PC-9 (cell line): ENCODE measurements around the gene SERPINE2. TPM values are rescaled to one million over a fixed set of nuclear protein-coding genes. Genes with fewer than 3 reads are reported as not detected.

Source experiments
- BruUV-seq: library from RNA; stranded (reverse); fragments of 400-500 nt; replicated peaks from 2 replicates; lab custom pipeline; 2021; lab: Mats Ljungman, UMichigan
- CTCF ChIA-PET: fragments of 300-600 bp; sonication (Branson Sonifier 250); formaldehyde crosslinking; loops from one replicate; lab custom pipeline; 2022; ENCODE audit warnings: antibody characterized with exemption; lab: Charles Lee
- POLR2A ChIA-PET: fragments of 300-600 bp; sonication (Branson Sonifier 250); formaldehyde crosslinking; loops from one replicate; lab custom pipeline; 2022; ENCODE audit warnings: antibody characterized with exemption; ENCODE audit not compliant: unreplicated experiment; lab: Charles Lee
- DNase-seq, 2 experiments: peaks; one replicate each; pipeline versions ENCODE4 v3.0.0 to v3.0.0-alpha.2; 2015 to 2022; ENCODE audit warnings: mixed read lengths in 1 of 2
- H2AFZ ChIP-seq: fragments of 200-600 bp; sonication (generic); 2 replicates; pipeline ENCODE4 v1.8.1; 2017; ENCODE audit warnings: antibody characterized with exemption
- H3F3A ChIP-seq: fragments of 200-600 bp; sonication (generic); 2 replicates; pipeline ENCODE4 v1.8.1; 2017; ENCODE audit warnings: antibody characterized with exemption, mild to moderate bottlenecking, low read depth; ENCODE audit not compliant: insufficient read depth
- H3K27ac ChIP-seq: fragments of 200-600 bp; sonication (generic); 2 replicates; pipeline ENCODE4 v1.6.1; 2016; ENCODE audit warnings: mixed run types
- H3K27me3 ChIP-seq: fragments of 200-600 bp; sonication (generic); 2 replicates; pipeline ENCODE4 v1.6.1; 2016; ENCODE audit warnings: low read depth, mixed run types; ENCODE audit not compliant: insufficient read depth
- H3K36me3 ChIP-seq: fragments of 200-600 bp; sonication (generic); 2 replicates; pipeline ENCODE4 v1.6.1; 2016; ENCODE audit warnings: low read depth, mixed run types
- H3K4me1 ChIP-seq: fragments of 200-600 bp; sonication (generic); replicated peaks from 2 replicates; pipeline ENCODE4 v1.6.1; 2016; ENCODE audit warnings: mixed run types; ENCODE audit not compliant: insufficient read depth
- H3K4me2 ChIP-seq: fragments of 200-600 bp; sonication (generic); 2 replicates; pipeline ENCODE4 v1.6.1; 2017; ENCODE audit warnings: mixed run types
- H3K4me3 ChIP-seq: fragments of 200-600 bp; sonication (generic); 2 replicates; pipeline ENCODE4 v1.6.1; 2016; ENCODE audit warnings: mixed run types
- H3K79me2 ChIP-seq: fragments of 200-600 bp; sonication (generic); 2 replicates; pipeline ENCODE4 v1.6.1; 2017; ENCODE audit warnings: low read depth, mixed run types
- H3K9me2 ChIP-seq: fragments of 200-600 bp; sonication (generic); 2 replicates; pipeline ENCODE4 v1.8.1; 2017; ENCODE audit warnings: mild to moderate bottlenecking; ENCODE audit not compliant: insufficient read depth
- H3K9me3 ChIP-seq: fragments of 200-600 bp; sonication (generic); 2 replicates; pipeline ENCODE4 v1.8.1; 2016; ENCODE audit warnings: low read depth; ENCODE audit not compliant: insufficient read depth
- H4K20me1 ChIP-seq: fragments of 200-600 bp; sonication (generic); 2 replicates; pipeline ENCODE4 v1.8.1; 2017; ENCODE audit not compliant: insufficient read depth
- CTCF ChIP-seq: fragments of 200-600 bp; sonication (generic); conservative IDR thresholded peaks from 2 replicates; pipeline ENCODE4 v1.6.1; 2017; ENCODE audit warnings: mixed run types, antibody characterized with exemption, mild to moderate bottlenecking, moderate library complexity
- EZH2 ChIP-seq: fragments of 200-600 bp; sonication (generic); IDR thresholded peaks from 2 replicates; pipeline ENCODE4 v1.8.0; 2017; ENCODE audit warnings: antibody characterized with exemption, low read depth
- intact Hi-C: fragments of 100-400 bp; cut with micrococcal nuclease; formaldehyde crosslinking; loops from one replicate; pipeline ENCODE4 v1.10.0; 2022; ENCODE audit not compliant: unreplicated experiment
- total RNA-seq: library from RNA; stranded (reverse); gene quantifications from 2 replicates; pipeline ENCODE4 v1.2.3, GENCODE V29; 2021

SERPINE2 gene
- total RNA-seq, 1 experiment from 2014 or later: 110 TPM

- Histone ChIP-seq H3K27me3 (no peaks in the 10 kb centered on the region), H3K27ac (no peak overlapping the region), H3K79me2 (peaks cover 9% of the 10 kb centered on the region; the same call in 1 of the 2 replicates), H3K4me3 (no peak overlapping the region), H3K9me2 (no peaks in the 10 kb centered on the region), H3K9me3 (no peaks in the 10 kb centered on the region; the same call in 1 of the 2 replicates), H4K20me1 (no peaks in the 10 kb centered on the region), H3K36me3 (no peaks in the 10 kb centered on the region), H3K4me1 (no peaks in the 10 kb centered on the region), H2AFZ (no peak overlapping the region), H3F3A (no peaks in the 10 kb centered on the region), H3K4me2 (no peak overlapping the region)
- CTCF ChIA-PET: no interaction called here
- BruUV-seq: no TSS peak
- no peak for DNase-seq
- POLR2A ChIA-PET: interaction anchor here (0.6 kb wide), 1 partner anchor 1157 kb away, joined by 3 read pairs; no protein-coding TSS in a partner anchor
- intact Hi-C loops: no loop called here
- TF ChIP-seq CTCF (no peak), EZH2 (no peak)
Observed at GRCh38 chr2:224016963-224017362, 22.1 kb downstream of the SERPINE2 start.

- Histone ChIP-seq H3K27me3 (no peaks in the 10 kb centered on the region), H3K9me2 (no peaks in the 10 kb centered on the region), H3F3A (0 out of 2 replicates have a peak, but pooled peaks cover 2% of the 10 kb centered on the region), H3K4me2 (no peak overlapping the region), H3K27ac (no peak overlapping the region), H2AFZ (no peak overlapping the region), H3K9me3 (peaks cover 13% of the 10 kb centered on the region), H3K36me3 (peaks cover 5% of the 10 kb centered on the region; the same call in 1 of the 2 replicates), H4K20me1 (no peaks in the 10 kb centered on the region), H3K79me2 (peaks cover 22% of the 10 kb centered on the region; the same call in 1 of the 2 replicates), H3K4me1 (peaks cover 20% of the 10 kb centered on the region), H3K4me3 (no peak overlapping the region)
- intact Hi-C loops: no loop called here
- TF ChIP-seq EZH2 (no peak), CTCF (no peak)
- no TSS peak for BruUV-seq
- ChIA-PET CTCF (no interaction called here), POLR2A (no interaction called here)
- DNase-seq: no peak
Observed at GRCh38 chr2:224014336-224014735, 24.8 kb downstream of the SERPINE2 start.

- Histone ChIP-seq H4K20me1 (no peaks in the 10 kb centered on the region), H2AFZ (no peak overlapping the region), H3K4me2 (no peak overlapping the region), H3K9me2 (no peaks in the 10 kb centered on the region), H3F3A (0 out of 2 replicates have a peak, but pooled peaks cover 7% of the 10 kb centered on the region), H3K27ac (no peak overlapping the region), H3K4me1 (peaks cover 20% of the 10 kb centered on the region), H3K27me3 (no peaks in the 10 kb centered on the region), H3K36me3 (peaks cover 5% of the 10 kb centered on the region; the same call in 1 of the 2 replicates), H3K4me3 (no peak overlapping the region), H3K9me3 (peaks cover 13% of the 10 kb centered on the region), H3K79me2 (peaks cover 22% of the 10 kb centered on the region; the same call in 1 of the 2 replicates)
- intact Hi-C loops: no loop called here
- BruUV-seq: no TSS peak
- no peak for TF ChIP-seq CTCF
- no peak for TF ChIP-seq EZH2
- no peak for DNase-seq
- ChIA-PET CTCF (no interaction called here), POLR2A (no interaction called here)
Observed at GRCh38 chr2:224011837-224012236, 27.2 kb downstream of the SERPINE2 start.
